Measurements from ENCODE around the gene ABCA4.

Gene ABCA4

GRCh38 chr1:94111879-94112278 lies 9.1 kb downstream of the ABCA4 start:
- TF ChIP-seq, protein P1, sequence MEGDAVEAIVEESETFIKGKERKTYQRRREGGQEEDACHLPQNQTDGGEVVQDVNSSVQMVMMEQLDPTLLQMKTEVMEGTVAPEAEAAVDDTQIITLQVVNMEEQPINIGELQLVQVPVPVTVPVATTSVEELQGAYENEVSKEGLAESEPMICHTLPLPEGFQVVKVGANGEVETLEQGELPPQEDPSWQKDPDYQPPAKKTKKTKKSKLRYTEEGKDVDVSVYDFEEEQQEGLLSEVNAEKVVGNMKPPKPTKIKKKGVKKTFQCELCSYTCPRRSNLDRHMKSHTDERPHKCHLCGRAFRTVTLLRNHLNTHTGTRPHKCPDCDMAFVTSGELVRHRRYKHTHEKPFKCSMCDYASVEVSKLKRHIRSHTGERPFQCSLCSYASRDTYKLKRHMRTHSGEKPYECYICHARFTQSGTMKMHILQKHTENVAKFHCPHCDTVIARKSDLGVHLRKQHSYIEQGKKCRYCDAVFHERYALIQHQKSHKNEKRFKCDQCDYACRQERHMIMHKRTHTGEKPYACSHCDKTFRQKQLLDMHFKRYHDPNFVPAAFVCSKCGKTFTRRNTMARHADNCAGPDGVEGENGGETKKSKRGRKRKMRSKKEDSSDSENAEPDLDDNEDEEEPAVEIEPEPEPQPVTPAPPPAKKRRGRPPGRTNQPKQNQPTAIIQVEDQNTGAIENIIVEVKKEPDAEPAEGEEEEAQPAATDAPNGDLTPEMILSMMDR (IDR thresholded peaks at IDR 0.05; ENCODE audit: low read depth, low read length) = no peak
- H3K4me3 ChIP-seq (replicated peaks in 1 of 2; ENCODE audit: low read depth in 2 of 2, low read length in 2 of 2) = no peak overlapping the region
- no peak for DNase-seq (ENCODE audit: low read depth in 2 of 2)

- no peak overlapping the region for H3K4me3 ChIP-seq (replicated peaks in 1 of 2; ENCODE audit: low read depth in 2 of 2, low read length in 2 of 2)
- TF ChIP-seq, protein P1 (IDR thresholded peaks at IDR 0.05; ENCODE audit: low read depth, low read length) = no peak
- DNase-seq (ENCODE audit: low read depth in 2 of 2) = no peak
Measured at GRCh38 chr1:94110946-94111740, 9.8 kb downstream of the ABCA4 start.

DNA sequence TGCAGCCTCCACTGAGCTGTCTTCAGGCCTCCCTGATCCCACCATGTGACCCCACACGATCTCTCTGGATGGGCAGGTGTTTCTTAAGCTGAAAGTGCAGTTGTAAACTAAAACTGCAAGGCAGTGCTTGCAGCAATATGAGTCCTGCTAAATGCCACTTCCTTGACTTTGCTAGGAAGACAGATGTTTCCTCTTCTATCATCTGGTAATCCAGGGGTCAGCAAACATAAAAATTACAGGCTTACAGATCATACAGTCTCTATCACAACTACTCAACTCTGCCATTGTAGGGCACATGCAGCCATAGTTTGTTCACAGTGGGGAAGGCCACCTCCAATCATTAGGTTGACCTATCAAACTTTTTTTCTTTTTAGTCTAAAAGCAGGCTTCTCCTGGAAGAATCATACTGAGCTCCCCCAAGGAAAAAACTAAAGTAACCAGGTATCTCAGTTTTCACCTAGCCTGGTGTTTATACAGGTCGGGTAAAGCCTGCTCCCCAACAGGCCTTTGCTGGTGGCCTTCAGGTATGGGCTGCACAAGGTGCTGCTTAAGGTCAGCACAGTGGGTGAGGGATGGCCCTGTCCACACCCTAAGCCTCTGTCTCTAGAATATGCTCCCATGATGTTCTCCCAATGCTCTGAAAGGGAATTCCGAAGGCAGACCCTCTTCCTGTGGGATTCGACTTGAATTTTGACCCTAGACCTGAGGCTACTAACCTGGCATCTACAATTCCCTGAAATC lies 10.8 kb downstream of the ABCA4 start:
- no peak overlapping the region for H3K4me3 ChIP-seq (replicated peaks in 1 of 2; ENCODE audit: low read depth in 2 of 2, low read length in 2 of 2)
- TF ChIP-seq, protein P1 (IDR thresholded peaks at IDR 0.05; ENCODE audit: low read depth, low read length) = no peak
- no peak for DNase-seq (ENCODE audit: low read depth in 2 of 2)

DNA sequence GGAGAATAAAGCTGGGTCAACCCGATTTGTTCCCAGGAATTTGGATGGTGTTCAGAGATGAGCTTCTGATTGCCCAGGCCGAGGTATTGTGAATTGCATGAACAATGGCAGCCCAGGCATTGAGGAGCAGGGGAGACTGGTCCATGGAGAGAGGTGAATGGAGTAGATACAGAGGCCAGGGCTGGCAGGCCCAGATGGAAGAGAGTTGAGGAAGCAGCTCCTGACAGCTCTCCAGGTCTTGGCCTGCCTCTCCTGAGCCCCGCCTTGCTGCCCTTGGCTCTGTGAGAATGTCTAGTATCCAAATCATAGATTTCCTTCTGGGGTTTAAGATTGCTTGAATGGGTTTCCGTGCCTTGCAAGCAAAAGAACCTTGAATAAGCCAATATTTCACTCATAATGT lies 11.5 kb downstream of the ABCA4 start:
- no peak for DNase-seq (ENCODE audit: low read depth in 2 of 2)
- TF ChIP-seq, protein P1 (IDR thresholded peaks at IDR 0.05; ENCODE audit: low read depth, low read length) = no peak
- H3K4me3 ChIP-seq (replicated peaks in 1 of 2; ENCODE audit: low read depth in 2 of 2, low read length in 2 of 2) = no peak overlapping the region

- no peak for DNase-seq (ENCODE audit: low read depth in 2 of 2)
- TF ChIP-seq, protein P1 (IDR thresholded peaks at IDR 0.05; ENCODE audit: low read depth, low read length) = no peak
- H3K4me3 ChIP-seq (replicated peaks in 1 of 2; ENCODE audit: low read depth in 2 of 2, low read length in 2 of 2) = no peak overlapping the region
Measured at GRCh38 chr1:94107141-94107540, 13.8 kb downstream of the ABCA4 start.

DNA sequence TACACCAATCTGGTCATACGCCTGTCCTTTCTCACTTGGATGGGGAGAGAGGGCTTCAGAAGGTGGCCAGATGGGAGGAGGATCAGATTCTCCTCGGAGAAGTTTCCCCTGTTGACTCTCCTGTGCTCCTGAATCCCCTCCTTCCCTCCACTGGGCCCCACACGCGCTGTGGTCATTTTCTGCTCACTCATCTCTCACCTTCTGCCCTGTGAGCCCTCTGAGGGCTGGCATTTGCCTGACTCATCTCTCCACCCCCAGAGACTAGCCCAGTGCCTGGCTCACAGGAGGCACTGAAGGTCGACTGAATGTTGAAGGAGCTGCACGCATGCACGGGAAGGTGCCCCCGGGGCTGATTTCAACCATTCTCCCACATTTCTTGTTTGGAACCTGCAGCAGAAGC lies 14.2 kb downstream of the ABCA4 start:
- DNase-seq (ENCODE audit: low read depth in 2 of 2) = no peak
- TF ChIP-seq, protein P1 (IDR thresholded peaks at IDR 0.05; ENCODE audit: low read depth, low read length) = no peak
- no peak overlapping the region for H3K4me3 ChIP-seq (replicated peaks in 1 of 2; ENCODE audit: low read depth in 2 of 2, low read length in 2 of 2)

Data from cardiac fibroblast (primary cell).